SJCRH30 (cell line): Measurements from ENCODE around the gene KCNJ6. TPM values are rescaled to one million over a fixed set of nuclear protein-coding genes. Genes with fewer than 3 reads are reported as not detected.

Experiments
- DNase-seq, 2 experiments: peaks; one replicate each; pipeline ENCODE4 v3.0.0-alpha.2; 2015 to 2020
- H3K27ac ChIP-seq: fragments of 250-450 bp; sonication (Bioruptor Pico); 2 replicates; pipeline ENCODE4 v1.5.1; 2020; ENCODE audit warnings: mild to moderate bottlenecking, moderate library complexity
- H3K27me3 ChIP-seq: fragments of 250-450 bp; sonication (Bioruptor Pico); 2 replicates; pipeline ENCODE4 v1.5.1; 2020; ENCODE audit warnings: mild to moderate bottlenecking, moderate library complexity
- H3K36me3 ChIP-seq: fragments of 250-450 bp; sonication (Bioruptor Pico); 2 replicates; pipeline ENCODE4 v1.5.1; 2020; ENCODE audit warnings: mild to moderate bottlenecking, moderate library complexity
- H3K4me1 ChIP-seq: fragments of 250-450 bp; sonication (Bioruptor Pico); 2 replicates; pipeline ENCODE4 v1.5.1; 2020; ENCODE audit warnings: mild to moderate bottlenecking, moderate library complexity
- H3K4me3 ChIP-seq: fragments of 250-450 bp; sonication (Bioruptor Pico); 2 replicates; pipeline ENCODE4 v1.5.1; 2020; ENCODE audit warnings: mild to moderate bottlenecking, moderate library complexity
- H3K9me3 ChIP-seq: fragments of 250-450 bp; sonication (Bioruptor Pico); replicated peaks from 2 replicates; pipeline ENCODE4 v1.5.1; 2020; ENCODE audit warnings: mild to moderate bottlenecking, moderate library complexity
- total RNA-seq: library from RNA; depleted of rRNA; stranded (reverse); fragments of >200 nt; shearing (Covaris generic); gene quantifications from 2 replicates; pipeline ENCODE4 v1.2.3, GENCODE V29; 2014

KCNJ6 gene
- total RNA-seq, 1 experiment from 2014 or later, result not detected

GRCh38 chr21:37917612-37918011, 1.4 kb upstream of the KCNJ6 start:
- Histone ChIP-seq H3K27me3 (no peaks in the 10 kb centered on the region), H3K4me3 (no peak overlapping the region), H3K4me1 (no peaks in the 10 kb centered on the region), H3K9me3 (no peaks in the 10 kb centered on the region), H3K36me3 (no peaks in the 10 kb centered on the region), H3K27ac (no peak overlapping the region)
- DNase-seq, result no peak

- DNase-seq, result no peak
- no peaks in the 10 kb centered on the region for H3K36me3 ChIP-seq
- H3K4me1 ChIP-seq, result no peaks in the 10 kb centered on the region
- no peak overlapping the region for H3K27ac ChIP-seq
- H3K27me3 ChIP-seq, result no peaks in the 10 kb centered on the region
- H3K9me3 ChIP-seq, result no peaks in the 10 kb centered on the region
- no peak overlapping the region for H3K4me3 ChIP-seq
Observed at GRCh38 chr21:37915941-37916309, 332 bp downstream of the KCNJ6 start.

- H3K9me3 ChIP-seq, result no peaks in the 10 kb centered on the region
- H3K27me3 ChIP-seq, result no peaks in the 10 kb centered on the region
- no peak overlapping the region for H3K4me3 ChIP-seq
- no peak for DNase-seq
- H3K4me1 ChIP-seq, result no peaks in the 10 kb centered on the region
- no peaks in the 10 kb centered on the region for H3K36me3 ChIP-seq
- no peak overlapping the region for H3K27ac ChIP-seq
Observed at GRCh38 chr21:37915497-37915911, 753 bp downstream of the KCNJ6 start.

- H3K9me3 ChIP-seq, result no peaks in the 10 kb centered on the region
- no peaks in the 10 kb centered on the region for H3K4me1 ChIP-seq
- no peak for DNase-seq
- no peaks in the 10 kb centered on the region for H3K27me3 ChIP-seq
- no peaks in the 10 kb centered on the region for H3K36me3 ChIP-seq
- no peak overlapping the region for H3K4me3 ChIP-seq
- H3K27ac ChIP-seq, result no peak overlapping the region
Observed at GRCh38 chr21:37912616-37913015, 3.6 kb downstream of the KCNJ6 start.

- H3K9me3 ChIP-seq, result no peaks in the 10 kb centered on the region
- H3K27me3 ChIP-seq, result no peaks in the 10 kb centered on the region
- H3K4me1 ChIP-seq, result no peaks in the 10 kb centered on the region
- no peaks in the 10 kb centered on the region for H3K36me3 ChIP-seq
- H3K4me3 ChIP-seq, result no peak overlapping the region
- H3K27ac ChIP-seq, result no peak overlapping the region
- DNase-seq, result no peak
Observed at GRCh38 chr21:37909936-37910335, 6.3 kb downstream of the KCNJ6 start.

- Histone ChIP-seq H3K36me3 (no peaks in the 10 kb centered on the region), H3K27ac (no peak overlapping the region), H3K27me3 (no peaks in the 10 kb centered on the region), H3K4me1 (no peaks in the 10 kb centered on the region), H3K4me3 (no peak overlapping the region), H3K9me3 (no peaks in the 10 kb centered on the region)
- DNase-seq, result no peak
Observed at GRCh38 chr21:37908691-37909090, 7.6 kb downstream of the KCNJ6 start.

- H3K27me3 ChIP-seq, result no peaks in the 10 kb centered on the region
- no peaks in the 10 kb centered on the region for H3K9me3 ChIP-seq
- no peak overlapping the region for H3K27ac ChIP-seq
- H3K36me3 ChIP-seq, result no peaks in the 10 kb centered on the region
- DNase-seq, result no peak
- no peaks in the 10 kb centered on the region for H3K4me1 ChIP-seq
- H3K4me3 ChIP-seq, result no peak overlapping the region
Observed at GRCh38 chr21:37907076-37907475, 9.2 kb downstream of the KCNJ6 start.

GRCh38 chr21:37905291-37905690, 11.0 kb downstream of the KCNJ6 start:
- no peaks in the 10 kb centered on the region for H3K27me3 ChIP-seq
- H3K27ac ChIP-seq, result no peak overlapping the region
- H3K36me3 ChIP-seq, result no peaks in the 10 kb centered on the region
- no peaks in the 10 kb centered on the region for H3K9me3 ChIP-seq
- H3K4me3 ChIP-seq, result no peak overlapping the region
- DNase-seq, result no peak
- H3K4me1 ChIP-seq, result no peaks in the 10 kb centered on the region

GRCh38 chr21:37904856-37905255, 11.4 kb downstream of the KCNJ6 start:
- Histone ChIP-seq H3K27ac (no peak overlapping the region), H3K4me1 (no peaks in the 10 kb centered on the region), H3K27me3 (no peaks in the 10 kb centered on the region), H3K9me3 (no peaks in the 10 kb centered on the region), H3K36me3 (no peaks in the 10 kb centered on the region), H3K4me3 (no peak overlapping the region)
- no peak for DNase-seq

GRCh38 chr21:37903396-37903795, 12.9 kb downstream of the KCNJ6 start:
- no peaks in the 10 kb centered on the region for H3K36me3 ChIP-seq
- no peak overlapping the region for H3K27ac ChIP-seq
- DNase-seq, result no peak
- H3K27me3 ChIP-seq, result no peaks in the 10 kb centered on the region
- H3K9me3 ChIP-seq, result no peaks in the 10 kb centered on the region
- H3K4me1 ChIP-seq, result no peaks in the 10 kb centered on the region
- H3K4me3 ChIP-seq, result no peak overlapping the region

- Histone ChIP-seq H3K27me3 (no peaks in the 10 kb centered on the region), H3K4me3 (no peak overlapping the region), H3K9me3 (no peaks in the 10 kb centered on the region), H3K36me3 (no peaks in the 10 kb centered on the region), H3K4me1 (no peaks in the 10 kb centered on the region), H3K27ac (no peak overlapping the region)
- no peak for DNase-seq
Observed at GRCh38 chr21:37899146-37899545, 17.1 kb downstream of the KCNJ6 start.

GRCh38 chr21:37896788-37897187, 19.5 kb downstream of the KCNJ6 start:
- H3K4me1 ChIP-seq, result no peaks in the 10 kb centered on the region
- H3K4me3 ChIP-seq, result no peak overlapping the region
- H3K36me3 ChIP-seq, result no peaks in the 10 kb centered on the region
- no peak overlapping the region for H3K27ac ChIP-seq
- H3K27me3 ChIP-seq, result no peaks in the 10 kb centered on the region
- no peaks in the 10 kb centered on the region for H3K9me3 ChIP-seq
- no peak for DNase-seq

- no peaks in the 10 kb centered on the region for H3K36me3 ChIP-seq
- no peaks in the 10 kb centered on the region for H3K4me1 ChIP-seq
- no peak overlapping the region for H3K27ac ChIP-seq
- 0 out of 2 replicates have a peak, but pooled peaks cover 3% of the 10 kb centered on the region for H3K27me3 ChIP-seq
- no peak overlapping the region for H3K4me3 ChIP-seq
- DNase-seq, result no peak
- H3K9me3 ChIP-seq, result no peaks in the 10 kb centered on the region
Observed at GRCh38 chr21:37891972-37892371, 24.3 kb downstream of the KCNJ6 start.

- Histone ChIP-seq H3K36me3 (no peaks in the 10 kb centered on the region), H3K27me3 (0 out of 2 replicates have a peak, but pooled peaks cover 3% of the 10 kb centered on the region), H3K4me1 (no peaks in the 10 kb centered on the region), H3K4me3 (no peak overlapping the region), H3K9me3 (no peaks in the 10 kb centered on the region), H3K27ac (no peak overlapping the region)
- DNase-seq, result no peak
Observed at GRCh38 chr21:37888659-37889058, 27.6 kb downstream of the KCNJ6 start.

- H3K9me3 ChIP-seq, result no peaks in the 10 kb centered on the region
- no peak overlapping the region for H3K27ac ChIP-seq
- DNase-seq, result no peak
- no peaks in the 10 kb centered on the region for H3K36me3 ChIP-seq
- no peak overlapping the region for H3K4me3 ChIP-seq
- no peaks in the 10 kb centered on the region for H3K4me1 ChIP-seq
- H3K27me3 ChIP-seq, result 0 out of 2 replicates have a peak, but pooled peaks cover 3% of the 10 kb centered on the region
Observed at GRCh38 chr21:37886726-37887299, 29.4 kb downstream of the KCNJ6 start.

GRCh38 chr21:37886120-37886519, 30.1 kb downstream of the KCNJ6 start:
- Histone ChIP-seq H3K4me1 (no peaks in the 10 kb centered on the region), H3K27me3 (0 out of 2 replicates have a peak, but pooled peaks cover 2% of the 10 kb centered on the region), H3K27ac (no peak overlapping the region), H3K9me3 (no peaks in the 10 kb centered on the region), H3K36me3 (no peaks in the 10 kb centered on the region), H3K4me3 (no peak overlapping the region)
- no peak for DNase-seq
